LNCaP clone FGC (cell line): ENCODE data around the gene WDR45B.
"Not testable (repeated sequence)": the region's sequence is repeated elsewhere in the genome, so short reads cannot be mapped to it uniquely, and the experiment has no call there.

Experiments
- DNase-seq: peaks from one replicate; pipeline ENCODE4 v3.0.0-alpha.2; 2011; ENCODE audit warnings: low read depth
- H3K4me3 ChIP-seq: 2 replicates; pipeline ENCODE4 v1.5.1; 2011; ENCODE audit warnings: mild to moderate bottlenecking, low read depth, low read length, control low read depth
- CTCF ChIP-seq: IDR thresholded peaks from 2 replicates; pipeline ENCODE4 v1.5.1; 2012; ENCODE audit warnings: mild to moderate bottlenecking; ENCODE audit not compliant: control insufficient read depth, insufficient read depth; ENCODE audit errors: extremely low read depth

Gene WDR45B

GRCh38 chr17:82582213-82582612 lies 66.0 kb downstream of the WDR45B start:
- no peak for DNase-seq
- H3K4me3 ChIP-seq: no peak overlapping the region
- TF ChIP-seq CTCF: no peak

- DNase-seq: not testable (repeated sequence)
Measured at GRCh38 chr17:82579969-82580368, 68.3 kb downstream of the WDR45B start.

GRCh38 chr17:82577300-82577699 lies 70.9 kb downstream of the WDR45B start:
- no peak for TF ChIP-seq CTCF
- H3K4me3 ChIP-seq: no peak overlapping the region
- no peak for DNase-seq

More at GRCh38 chr17:82579969-82580368, 68.3 kb downstream of the WDR45B start:
- not testable (repeated sequence) for H3K4me3 ChIP-seq

GRCh38 chr17:82575581-82576221 lies 72.5 kb downstream of the WDR45B start:
- not testable (repeated sequence) for H3K4me3 ChIP-seq, DNase-seq

- TF ChIP-seq CTCF: no peak
- no peak for DNase-seq
- no peak overlapping the region for H3K4me3 ChIP-seq
Measured at GRCh38 chr17:82574041-82574440, 74.2 kb downstream of the WDR45B start.

- no peak overlapping the region for H3K4me3 ChIP-seq
- DNase-seq: no peak
- no peak for TF ChIP-seq CTCF
Measured at GRCh38 chr17:82571855-82572254, 76.4 kb downstream of the WDR45B start.

- H3K4me3 ChIP-seq: no peak overlapping the region
- TF ChIP-seq CTCF: no peak
- DNase-seq: no peak
Measured at GRCh38 chr17:82570277-82570676, 78.0 kb downstream of the WDR45B start.

- DNase-seq: no peak
- no peak overlapping the region for H3K4me3 ChIP-seq
- no peak for TF ChIP-seq CTCF
Measured at GRCh38 chr17:82569621-82570020, 78.6 kb downstream of the WDR45B start.
